PC-3 (cell line): ENCODE data around the gene ATP1B2.

Experiments used
- EZH2 ChIP-seq: fragments of 300-600 bp; sonication (generic); IDR thresholded peaks from one replicate; pipeline ENCODE4 v1.6.1; 2017; ENCODE audit warnings: antibody characterized with exemption, mild to moderate bottlenecking, low read length; ENCODE audit not compliant: unreplicated experiment
- TF ChIP-seq, protein P1 (sequence below): fragments of 300-600 bp; sonication (generic); conservative IDR thresholded peaks from 2 replicates; pipeline ENCODE4 v1.5.1; 2017; ENCODE audit warnings: antibody characterized with exemption, low read depth, mild to moderate bottlenecking, low read length

GRCh38 chr17:7697828-7698588 lies 47.3 kb downstream of the ATP1B2 start:
- TF ChIP-seq, protein P1, sequence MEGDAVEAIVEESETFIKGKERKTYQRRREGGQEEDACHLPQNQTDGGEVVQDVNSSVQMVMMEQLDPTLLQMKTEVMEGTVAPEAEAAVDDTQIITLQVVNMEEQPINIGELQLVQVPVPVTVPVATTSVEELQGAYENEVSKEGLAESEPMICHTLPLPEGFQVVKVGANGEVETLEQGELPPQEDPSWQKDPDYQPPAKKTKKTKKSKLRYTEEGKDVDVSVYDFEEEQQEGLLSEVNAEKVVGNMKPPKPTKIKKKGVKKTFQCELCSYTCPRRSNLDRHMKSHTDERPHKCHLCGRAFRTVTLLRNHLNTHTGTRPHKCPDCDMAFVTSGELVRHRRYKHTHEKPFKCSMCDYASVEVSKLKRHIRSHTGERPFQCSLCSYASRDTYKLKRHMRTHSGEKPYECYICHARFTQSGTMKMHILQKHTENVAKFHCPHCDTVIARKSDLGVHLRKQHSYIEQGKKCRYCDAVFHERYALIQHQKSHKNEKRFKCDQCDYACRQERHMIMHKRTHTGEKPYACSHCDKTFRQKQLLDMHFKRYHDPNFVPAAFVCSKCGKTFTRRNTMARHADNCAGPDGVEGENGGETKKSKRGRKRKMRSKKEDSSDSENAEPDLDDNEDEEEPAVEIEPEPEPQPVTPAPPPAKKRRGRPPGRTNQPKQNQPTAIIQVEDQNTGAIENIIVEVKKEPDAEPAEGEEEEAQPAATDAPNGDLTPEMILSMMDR = no peak
- no peak for TF ChIP-seq EZH2
